Esophagus muscularis mucosa (tissue), 4 donors: ENCODE measurements around the gene ZNF775. TPM values are rescaled to one million over a fixed set of nuclear protein-coding genes. Genes with fewer than 3 reads are reported as not detected.

Experiments
- DNase-seq: peaks from one replicate; pipeline ENCODE4 v3.0.0-alpha.2; 2017; ENCODE audit errors: extremely low spot score
- H3K27ac ChIP-seq, 4 donors: fragments of 200-600 bp; sonication (generic); replicated peaks in 1 of 4; 1 replicate in 3 of 4; 2 replicates in 1 of 4; pipeline ENCODE4 v1.5.1; 2016 to 2019; ENCODE audit warnings: mild to moderate bottlenecking in 1 of 4
- H3K27me3 ChIP-seq, 4 donors: fragments of 200-600 bp; sonication (generic); one replicate each; pipeline versions ENCODE4 v1.5.1 to v1.6.0; 2016 to 2019
- H3K36me3 ChIP-seq, 4 donors: fragments of 200-600 bp; sonication (generic); one replicate each; pipeline ENCODE4 v1.5.1; 2016 to 2019
- H3K4me1 ChIP-seq, 4 donors: fragments of 200-600 bp; sonication (generic); one replicate each; pipeline ENCODE4 v1.5.1; 2016 to 2019
- H3K4me3 ChIP-seq, 4 donors: fragments of 200-600 bp; sonication (generic); 1 replicate in 2 of 4; 2 replicates in 2 of 4; pipeline ENCODE4 v1.5.1; 2016 to 2019; ENCODE audit warnings: mild to moderate bottlenecking in 4 of 4, moderate library complexity in 1 of 4
- H3K9me3 ChIP-seq, 4 donors: fragments of 200-600 bp; sonication (generic); 1 replicate in 3 of 4; 2 replicates in 1 of 4; pipeline ENCODE4 v1.5.1; 2016 to 2019
- EP300 ChIP-seq: sonication (generic); formaldehyde crosslinking; IDR thresholded peaks from one replicate; pipeline ENCODE4 v1.6.1; 2017; ENCODE audit warnings: antibody characterized with exemption
- POLR2A ChIP-seq: fragments of 450-650 bp; IDR thresholded peaks from one replicate; pipeline ENCODE4 v1.6.1; 2017; ENCODE audit warnings: antibody characterized with exemption, moderate library complexity, mild to moderate bottlenecking, low read depth
- POLR2AphosphoS5 ChIP-seq, 2 donors: sonication (generic); formaldehyde crosslinking; IDR thresholded peaks; one replicate each; pipeline ENCODE4 v1.6.1; 2017; ENCODE audit warnings: antibody characterized with exemption in 2 of 2
- WGBS: methylation state at CpG from one replicate; pipeline ENCODE4 v1.1.5; 2018; 5-methylcytosine and 5-hydroxymethylcytosine counted together
- intact Hi-C: fragments of 100-400 bp; cut with DNase I; formaldehyde crosslinking; loops from one replicate; pipeline ENCODE4 v1.15.1; 2023
- total RNA-seq, 4 donors: library from RNA; depleted of rRNA; stranded (reverse); fragments of >200 nt; gene quantifications; one replicate each; pipeline versions ENCODE4 v1.1.0 to v1.2.1, GENCODE V29; 2016
- TF ChIP-seq, protein P1 (sequence below), 3 experiments: fragments of 200-600 bp in 2 of 3; fragments of 450-650 bp in 1 of 3; sonication (generic) in 2 of 3; IDR thresholded peaks; one replicate each; pipeline ENCODE4 v1.5.1; 2017 to 2019; ENCODE audit warnings: antibody characterized with exemption in 3 of 3, mild to moderate bottlenecking in 2 of 3, moderate library complexity in 1 of 3

ZNF775 gene
- total RNA-seq, 4 donors from 2014 or later, result 6.6 to 19.8 (median 15.0) TPM

- no peak overlapping the region for H3K27ac ChIP-seq
- TF ChIP-seq POLR2AphosphoS5 (IDR thresholded peaks at IDR 0.05), result no peak
- TF ChIP-seq EP300, result no peak
- TF ChIP-seq POLR2A, result no peak
- TF ChIP-seq, protein P1, sequence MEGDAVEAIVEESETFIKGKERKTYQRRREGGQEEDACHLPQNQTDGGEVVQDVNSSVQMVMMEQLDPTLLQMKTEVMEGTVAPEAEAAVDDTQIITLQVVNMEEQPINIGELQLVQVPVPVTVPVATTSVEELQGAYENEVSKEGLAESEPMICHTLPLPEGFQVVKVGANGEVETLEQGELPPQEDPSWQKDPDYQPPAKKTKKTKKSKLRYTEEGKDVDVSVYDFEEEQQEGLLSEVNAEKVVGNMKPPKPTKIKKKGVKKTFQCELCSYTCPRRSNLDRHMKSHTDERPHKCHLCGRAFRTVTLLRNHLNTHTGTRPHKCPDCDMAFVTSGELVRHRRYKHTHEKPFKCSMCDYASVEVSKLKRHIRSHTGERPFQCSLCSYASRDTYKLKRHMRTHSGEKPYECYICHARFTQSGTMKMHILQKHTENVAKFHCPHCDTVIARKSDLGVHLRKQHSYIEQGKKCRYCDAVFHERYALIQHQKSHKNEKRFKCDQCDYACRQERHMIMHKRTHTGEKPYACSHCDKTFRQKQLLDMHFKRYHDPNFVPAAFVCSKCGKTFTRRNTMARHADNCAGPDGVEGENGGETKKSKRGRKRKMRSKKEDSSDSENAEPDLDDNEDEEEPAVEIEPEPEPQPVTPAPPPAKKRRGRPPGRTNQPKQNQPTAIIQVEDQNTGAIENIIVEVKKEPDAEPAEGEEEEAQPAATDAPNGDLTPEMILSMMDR (IDR thresholded peaks at IDR 0.05), result no peak
- DNase-seq, result no peak
- no peaks in the 10 kb centered on the region for H3K9me3 ChIP-seq
- no peaks in the 10 kb centered on the region for H3K27me3 ChIP-seq
- no peak overlapping the region for H3K4me3 ChIP-seq
- intact Hi-C loops, result no loop called here
- H3K4me1 ChIP-seq, result no peaks in the 10 kb centered on the region
- 85% methylated on average over 4 of the region's 4 CpGs for WGBS
- H3K36me3 ChIP-seq, result no peaks in the 10 kb centered on the region
Measured at GRCh38 chr7:150435047-150435389, 55.9 kb downstream of the ZNF775 start.

- intact Hi-C loops, result no loop called here
- 66% methylated on average over 8 of the region's 8 CpGs for WGBS
- H3K4me3 ChIP-seq, result no peak overlapping the region
- no peaks in the 10 kb centered on the region for H3K9me3 ChIP-seq
- H3K36me3 ChIP-seq, result no peaks in the 10 kb centered on the region
- TF ChIP-seq POLR2AphosphoS5 (IDR thresholded peaks at IDR 0.05), result no peak
- TF ChIP-seq EP300, result no peak
- TF ChIP-seq POLR2A, result no peak
- TF ChIP-seq, protein P1 (IDR thresholded peaks at IDR 0.05), result no peak
- no peaks in the 10 kb centered on the region for H3K27me3 ChIP-seq
- H3K27ac ChIP-seq, result no peak overlapping the region
- no peaks in the 10 kb centered on the region for H3K4me1 ChIP-seq
- DNase-seq, result no peak
Measured at GRCh38 chr7:150435390-150436073, 56.4 kb downstream of the ZNF775 start.

- Histone ChIP-seq H3K27me3 (no peaks in the 10 kb centered on the region), H3K4me1 (no peaks in the 10 kb centered on the region), H3K4me3 (no peak overlapping the region), H3K9me3 (peaks cover 0 to 18% (median 10%) of the 10 kb centered on the region in 4 donors), H3K27ac (no peak overlapping the region), H3K36me3 (no peaks in the 10 kb centered on the region)
- intact Hi-C loops, result no loop called here
- TF ChIP-seq POLR2AphosphoS5 (IDR thresholded peaks at IDR 0.05) (no peak), EP300 (no peak), POLR2A (no peak)
- TF ChIP-seq, protein P1 (IDR thresholded peaks at IDR 0.05), result no peak
- 67% methylated on average over 2 of the region's 2 CpGs for WGBS
- no peak for DNase-seq
Measured at GRCh38 chr7:150439967-150440366, 60.8 kb downstream of the ZNF775 start.

DNA sequence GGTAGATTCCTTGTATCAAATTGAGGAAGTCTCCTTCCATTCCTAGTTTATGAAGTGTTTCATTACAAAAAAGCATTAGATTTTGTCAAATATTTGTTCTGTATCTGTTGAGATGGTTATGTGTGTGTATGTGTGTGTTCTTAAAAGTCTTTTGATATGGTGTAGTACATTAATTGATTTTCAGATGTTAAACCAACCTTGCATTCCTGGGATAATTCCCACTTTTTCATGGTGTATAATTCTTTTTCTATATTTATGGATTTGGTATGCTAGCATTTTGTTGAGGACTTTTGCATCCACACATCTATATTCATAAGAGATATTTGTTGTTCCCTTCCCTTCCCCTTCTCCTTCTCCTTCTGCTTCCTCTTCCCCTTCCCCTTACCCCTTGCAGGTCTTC lies 62.4 kb downstream of the ZNF775 start:
- Histone ChIP-seq H3K36me3 (no peaks in the 10 kb centered on the region), H3K27ac (no peak overlapping the region), H3K4me3 (no peak overlapping the region), H3K27me3 (no peaks in the 10 kb centered on the region), H3K9me3 (peaks cover 0 to 18% (median 10%) of the 10 kb centered on the region in 4 donors), H3K4me1 (no peaks in the 10 kb centered on the region)
- TF ChIP-seq POLR2A, result no peak
- no peak for TF ChIP-seq POLR2AphosphoS5 (IDR thresholded peaks at IDR 0.05)
- TF ChIP-seq EP300, result no peak
- TF ChIP-seq, protein P1 (IDR thresholded peaks at IDR 0.05), result no peak
- DNase-seq, result no peak
- intact Hi-C loops, result no loop called here

GRCh38 chr7:150442811-150443210 lies 63.7 kb downstream of the ZNF775 start:
- Histone ChIP-seq H3K9me3 (peaks cover 0 to 18% (median 10%) of the 10 kb centered on the region in 4 donors), H3K36me3 (no peaks in the 10 kb centered on the region), H3K4me3 (no peak overlapping the region), H3K27me3 (no peaks in the 10 kb centered on the region), H3K4me1 (no peaks in the 10 kb centered on the region), H3K27ac (no peak overlapping the region)
- TF ChIP-seq EP300 (no peak), POLR2A (no peak), POLR2AphosphoS5 (IDR thresholded peaks at IDR 0.05) (no peak)
- TF ChIP-seq, protein P1 (IDR thresholded peaks at IDR 0.05), result no peak
- intact Hi-C loops, result no loop called here
- no peak for DNase-seq
- WGBS, result 93% methylated on average over 20 of the region's 20 CpGs
